ENCODE results near the gene IGLON5. TPM values are rescaled to one million over a fixed set of nuclear protein-coding genes. Genes with fewer than 3 reads are reported as not detected.
A peak's percentile ranks its signal among the peaks of the same experiment; 100 is the strongest.

Gene IGLON5
- total RNA-seq, 1 donor, result not detected

- no peaks in the 10 kb centered on the region for H4K20me1 ChIP-seq (ENCODE audit: insufficient read depth, low read length)
- no peaks in the 10 kb centered on the region for H3K27me3 ChIP-seq (ENCODE audit: insufficient read depth, low read length)
- TF ChIP-seq CTCF (IDR thresholded peaks at IDR 0.05; ENCODE audit: extremely low read depth, low read depth, low read length), result no peak
- no peaks in the 10 kb centered on the region for H3K36me3 ChIP-seq (ENCODE audit: insufficient read depth, low read length)
- H3K27ac ChIP-seq (ENCODE audit: low read depth, low read length), result peak overlapping the region; percentile 70
- DNase-seq (ENCODE audit: insufficient read length, low spot score, missing footprints), result peak; percentile 99
- H3K4me3 ChIP-seq (ENCODE audit: insufficient read depth, low read length), result peak overlapping the region; percentile 99
- peaks cover 27% of the 10 kb centered on the region for H3K79me2 ChIP-seq (ENCODE audit: insufficient read depth, low read length)
- H2AFZ ChIP-seq (ENCODE audit: low read length), result peak overlapping the region; percentile 94
- peak overlapping the region; percentile 100 for H3K4me2 ChIP-seq (ENCODE audit: insufficient read depth, low read length)
- H3K4me1 ChIP-seq (ENCODE audit: insufficient read depth, low read length), result peaks cover 34% of the 10 kb centered on the region
- H3K9me3 ChIP-seq (ENCODE audit: low read depth, low read length), result no peaks in the 10 kb centered on the region
Observed at GRCh38 chr19:51367565-51368365, 56.3 kb downstream of the IGLON5 start.

GRCh38 chr19:51368366-51369282, 57.2 kb downstream of the IGLON5 start, which contains the start of gene CLDND2:
CLDND2 (minus strand) TSS chr19:51369003; CDS start chr19:51368577, 426 bp downstream.
- DNase-seq (ENCODE audit: insufficient read length, low spot score, missing footprints), result peak; percentile 66
- Histone ChIP-seq H2AFZ (ENCODE audit: low read length) (peak within 1 kb of the TSS; percentile 92), H3K4me2 (ENCODE audit: insufficient read depth, low read length) (peak within 1 kb of the TSS; percentile 100), H4K20me1 (ENCODE audit: insufficient read depth, low read length) (no peaks in the 10 kb centered on the region), H3K4me3 (ENCODE audit: insufficient read depth, low read length) (peak within 1 kb of the TSS; percentile 99), H3K27me3 (ENCODE audit: insufficient read depth, low read length) (no peaks in the 10 kb centered on the region), H3K27ac (ENCODE audit: low read depth, low read length) (peak within 1 kb of the TSS; percentile 70), H3K4me1 (ENCODE audit: insufficient read depth, low read length) (peaks cover 28% of the 10 kb centered on the region), H3K36me3 (ENCODE audit: insufficient read depth, low read length) (no peaks in the 10 kb centered on the region), H3K9me3 (ENCODE audit: low read depth, low read length) (no peaks in the 10 kb centered on the region), H3K79me2 (ENCODE audit: insufficient read depth, low read length) (peaks cover 22% of the 10 kb centered on the region)
- TF ChIP-seq CTCF (IDR thresholded peaks at IDR 0.05; ENCODE audit: extremely low read depth, low read depth, low read length), result no peak

DNA sequence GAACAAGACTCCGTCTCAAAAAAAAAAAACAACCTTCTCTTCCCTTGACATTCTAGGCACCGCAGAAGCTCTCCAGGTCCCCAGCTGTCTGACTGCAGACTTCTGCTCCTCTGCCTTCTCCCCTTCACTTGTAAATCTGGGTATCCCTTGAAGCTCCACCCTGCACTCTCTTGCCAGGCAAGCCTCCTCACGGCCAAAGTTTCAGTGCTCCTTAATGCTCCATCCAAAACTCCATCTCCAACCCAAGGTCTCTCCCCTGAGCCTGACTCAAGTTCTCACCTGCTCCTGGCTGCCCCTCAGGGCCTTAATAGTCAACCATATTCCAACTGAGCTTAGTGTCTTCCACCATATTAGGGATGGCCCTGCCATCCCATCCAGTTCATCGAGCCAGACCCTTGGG, 58.8 kb downstream of the IGLON5 start:
- Histone ChIP-seq H3K9me3 (ENCODE audit: low read depth, low read length) (no peaks in the 10 kb centered on the region), H2AFZ (ENCODE audit: low read length) (no peak overlapping the region), H3K27me3 (ENCODE audit: insufficient read depth, low read length) (no peaks in the 10 kb centered on the region), H3K79me2 (ENCODE audit: insufficient read depth, low read length) (peaks cover 9% of the 10 kb centered on the region), H3K4me3 (ENCODE audit: insufficient read depth, low read length) (no peak overlapping the region), H3K27ac (ENCODE audit: low read depth, low read length) (no peak overlapping the region), H3K36me3 (ENCODE audit: insufficient read depth, low read length) (no peaks in the 10 kb centered on the region), H4K20me1 (ENCODE audit: insufficient read depth, low read length) (no peaks in the 10 kb centered on the region), H3K4me2 (ENCODE audit: insufficient read depth, low read length) (no peak overlapping the region), H3K4me1 (ENCODE audit: insufficient read depth, low read length) (peaks cover 17% of the 10 kb centered on the region)
- no peak for TF ChIP-seq CTCF (IDR thresholded peaks at IDR 0.05; ENCODE audit: extremely low read depth, low read depth, low read length)
- no peak for DNase-seq (ENCODE audit: insufficient read length, low spot score, missing footprints)

Data from osteoblast (primary cell).